HepG2 (cell line): ENCODE data around the gene CMTM3. TPM values are rescaled to one million over a fixed set of nuclear protein-coding genes. Genes with fewer than 3 reads are reported as not detected.

Experiments
- ATM ChIP-seq: fragments of 450-650 bp; IDR thresholded peaks from 2 replicates; pipeline ENCODE4 v1.7.1; 2017; ENCODE audit warnings: mild to moderate bottlenecking, borderline replicate concordance
- BHLHE40 ChIP-seq: IDR thresholded peaks from 2 replicates; pipeline ENCODE4 v1.6.1; 2011; ENCODE audit warnings: low read length, improper control_type of control experiment
- CEBPB ChIP-seq: IDR thresholded peaks from 2 replicates; pipeline ENCODE4 v1.6.1; 2011; ENCODE audit warnings: low read depth, low read length, improper control_type of control experiment, borderline replicate concordance
- EHMT2 ChIP-seq: fragments of 200-600 bp; sonication (generic); IDR thresholded peaks from 2 replicates; pipeline ENCODE4 v1.7.0; 2017; ENCODE audit warnings: antibody characterized with exemption, low read depth, low read length, borderline replicate concordance
- FOXK2 ChIP-seq: fragments of 450-650 bp; IDR thresholded peaks from 2 replicates; pipeline ENCODE4 v1.6.1; 2016
- GTF3A ChIP-seq: sonication (generic); formaldehyde crosslinking; conservative IDR thresholded peaks from 2 replicates; pipeline ENCODE4 v1.4.0; 2020; ENCODE audit warnings: mild to moderate bottlenecking, missing genetic modification reagents
- HDAC1 ChIP-seq: sonication (generic); formaldehyde crosslinking; IDR thresholded peaks from 2 replicates; pipeline ENCODE4 v1.5.1; 2020; ENCODE audit warnings: mild to moderate bottlenecking, missing genetic modification reagents
- HHEX ChIP-seq: IDR thresholded peaks from 2 replicates; pipeline ENCODE4 v1.6.1; 2016; ENCODE audit warnings: control low read depth
- HNF4A ChIP-seq: sonication (generic); formaldehyde crosslinking; IDR thresholded peaks from 2 replicates; pipeline ENCODE4 v1.4.0; 2020; ENCODE audit warnings: missing genetic modification reagents
- MAFF ChIP-seq: IDR thresholded peaks from 2 replicates; pipeline ENCODE4 v1.6.1; 2011; ENCODE audit warnings: low read depth, low read length, improper control_type of control experiment
- MED1 ChIP-seq: sonication (generic); formaldehyde crosslinking; IDR thresholded peaks from 2 replicates; pipeline ENCODE4 v1.4.0; 2020; ENCODE audit warnings: missing genetic modification reagents
- NFAT5 ChIP-seq: sonication (generic); formaldehyde crosslinking; IDR thresholded peaks from 2 replicates; pipeline ENCODE4 v1.4.0; 2020; ENCODE audit warnings: missing genetic modification reagents
- NFE2L1 ChIP-seq: sonication (generic); formaldehyde crosslinking; IDR thresholded peaks from 2 replicates; pipeline ENCODE4 v1.4.0; 2020; ENCODE audit warnings: missing genetic modification reagents, mild to moderate bottlenecking, borderline replicate concordance
- RAD51 ChIP-seq: fragments of 450-650 bp; IDR thresholded peaks from 2 replicates; pipeline ENCODE4 v1.6.1; 2016; ENCODE audit warnings: borderline replicate concordance
- RARA ChIP-seq: IDR thresholded peaks from 2 replicates; pipeline ENCODE4 v1.6.1; 2016; ENCODE audit warnings: missing genetic modification reagents, missing compliant biosample characterization
- RARG ChIP-seq: sonication (generic); formaldehyde crosslinking; IDR thresholded peaks from 2 replicates; pipeline ENCODE4 v1.4.0; 2020; ENCODE audit warnings: low read depth, mild to moderate bottlenecking, missing genetic modification reagents
- SKI ChIP-seq: fragments of 450-650 bp; IDR thresholded peaks from one replicate; pipeline ENCODE4 v1.6.1; 2018; ENCODE audit warnings: mild to moderate bottlenecking; ENCODE audit not compliant: partially characterized antibody
- SNRNP70 ChIP-seq: fragments of 200-400 bp; formaldehyde crosslinking; IDR thresholded peaks from 2 replicates; pipeline ENCODE4 v1.6.1; 2017; ENCODE audit warnings: mild to moderate bottlenecking, low read depth, low read length, moderate library complexity
- SSRP1 ChIP-seq: IDR thresholded peaks from 2 replicates; pipeline ENCODE4 v1.6.1; 2016; ENCODE audit warnings: control low read depth
- THRA ChIP-seq: sonication (generic); formaldehyde crosslinking; IDR thresholded peaks from 2 replicates; pipeline ENCODE4 v1.4.0; 2020; ENCODE audit warnings: missing genetic modification reagents, borderline replicate concordance
- YEATS4 ChIP-seq: sonication (generic); formaldehyde crosslinking; IDR thresholded peaks from 2 replicates; pipeline ENCODE4 v1.4.0; 2020; ENCODE audit warnings: missing genetic modification reagents, borderline replicate concordance
- ZNF263 ChIP-seq: sonication (generic); formaldehyde crosslinking; IDR thresholded peaks from 2 replicates; pipeline ENCODE4 v1.4.0; 2020; ENCODE audit warnings: missing genetic modification reagents
- ZNF329 ChIP-seq: sonication (generic); formaldehyde crosslinking; IDR thresholded peaks from 2 replicates; pipeline ENCODE4 v1.9.0; 2021; ENCODE audit warnings: low read depth, mild to moderate bottlenecking, missing genetic modification reagents
- ZNF589 ChIP-seq: sonication (generic); formaldehyde crosslinking; conservative IDR thresholded peaks from 2 replicates; pipeline ENCODE4 v1.8.0; 2022; ENCODE audit warnings: mild to moderate bottlenecking, moderate library complexity, missing genetic modification reagents
- ZNF670 ChIP-seq: sonication (generic); formaldehyde crosslinking; IDR thresholded peaks from 2 replicates; pipeline ENCODE4 v1.8.0; 2022; ENCODE audit warnings: mild to moderate bottlenecking, missing genetic modification reagents, borderline replicate concordance
- ZNF784 ChIP-seq: sonication (generic); formaldehyde crosslinking; IDR thresholded peaks from 2 replicates; pipeline ENCODE4 v1.5.1; 2020; ENCODE audit warnings: missing genetic modification reagents, mild to moderate bottlenecking, borderline replicate concordance
- ZSCAN9 ChIP-seq: IDR thresholded peaks from 2 replicates; pipeline ENCODE4 v1.6.1; 2016; ENCODE audit warnings: borderline replicate concordance
- polyA plus RNA-seq, 8 experiments: library from polyadenylated mRNA; depleted of rRNA in 3 of 8; stranded (reverse) in 7 of 8; unstranded in 1 of 8; fragments of >200 nt; fragmentation: Illumina TruSeq in 4 of 8; extraction: Trizol in 4 of 8; gene quantifications; 2 replicates each; pipeline versions ENCODE4 v1.2.1 to v1.2.3, GENCODE V29; 2011 to 2016; ENCODE audit warnings: low read depth in 4 of 8, missing spikeins in 1 of 8, mixed read lengths in 1 of 8; ENCODE audit not compliant: insufficient read depth in 1 of 8
- total RNA-seq, 5 experiments: library from RNA; depleted of rRNA; stranded (reverse); fragments of >200 nt; fragmentation: Illumina TruSeq; extraction: Trizol; gene quantifications; 2 replicates each; pipeline ENCODE4 v1.2.3, GENCODE V29; 2016; ENCODE audit warnings: low read depth in 1 of 5

Gene CMTM3
- total and polyA plus RNA-seq, 2 of the 13 experiments (the other 11 are each of a cell fraction or from before 2014, with no cell fraction given), result 29.2 to 48.7 TPM

GRCh38 chr16:66617010-66617434, 12.5 kb downstream of the CMTM3 start (continued):
- TF ChIP-seq ZNF263, result no peak
- no peak for TF ChIP-seq RAD51
- peak; percentile 74 for TF ChIP-seq HNF4A (CRISPR knock-in tag)
- peak; percentile 43; the same call in 1 of the 2 replicates for TF ChIP-seq HDAC1 (CRISPR knock-in tag)
- no peak for TF ChIP-seq NFE2L1 (CRISPR knock-in tag)
- peak; percentile 38; the same call in 1 of the 2 replicates for TF ChIP-seq RARA
- TF ChIP-seq GTF3A (CRISPR knock-in tag), result no peak
- no peak for TF ChIP-seq EHMT2
- no peak for TF ChIP-seq HHEX
- TF ChIP-seq NFAT5 (CRISPR knock-in tag), result no peak
- TF ChIP-seq BHLHE40, result no peak
- TF ChIP-seq ZNF329 (CRISPR knock-in tag), result no peak
- TF ChIP-seq ZSCAN9, result 0 out of 2 replicates have a peak, but pooled peaks have one; percentile 21
- TF ChIP-seq MED1, result 0 out of 2 replicates have a peak, but pooled peaks have one; percentile 40
- TF ChIP-seq YEATS4, result no peak
- no peak for TF ChIP-seq FOXK2
- no peak for TF ChIP-seq ZNF589 (CRISPR knock-in tag)
- TF ChIP-seq SNRNP70, result no peak
- TF ChIP-seq THRA (CRISPR knock-in tag), result no peak
- TF ChIP-seq ZNF670 (CRISPR knock-in tag), result no peak
- TF ChIP-seq ZNF784 (CRISPR knock-in tag), result no peak
- TF ChIP-seq RARG, result no peak
- no peak for TF ChIP-seq CEBPB
- no peak for TF ChIP-seq SSRP1 (CRISPR knock-in tag)
- peak; percentile 48 for TF ChIP-seq SKI
- TF ChIP-seq ATM, result no peak
- TF ChIP-seq MAFF, result peak; percentile 24; the same call in 1 of the 2 replicates
